ENCODE measurements around the gene STIP1. TPM values are rescaled to one million over a fixed set of nuclear protein-coding genes. Genes with fewer than 3 reads are reported as not detected.

The STIP1 gene
- total RNA-seq, 6 experiments from 2014 or later = 27.6 to 110 (median 59.4) TPM

DNA sequence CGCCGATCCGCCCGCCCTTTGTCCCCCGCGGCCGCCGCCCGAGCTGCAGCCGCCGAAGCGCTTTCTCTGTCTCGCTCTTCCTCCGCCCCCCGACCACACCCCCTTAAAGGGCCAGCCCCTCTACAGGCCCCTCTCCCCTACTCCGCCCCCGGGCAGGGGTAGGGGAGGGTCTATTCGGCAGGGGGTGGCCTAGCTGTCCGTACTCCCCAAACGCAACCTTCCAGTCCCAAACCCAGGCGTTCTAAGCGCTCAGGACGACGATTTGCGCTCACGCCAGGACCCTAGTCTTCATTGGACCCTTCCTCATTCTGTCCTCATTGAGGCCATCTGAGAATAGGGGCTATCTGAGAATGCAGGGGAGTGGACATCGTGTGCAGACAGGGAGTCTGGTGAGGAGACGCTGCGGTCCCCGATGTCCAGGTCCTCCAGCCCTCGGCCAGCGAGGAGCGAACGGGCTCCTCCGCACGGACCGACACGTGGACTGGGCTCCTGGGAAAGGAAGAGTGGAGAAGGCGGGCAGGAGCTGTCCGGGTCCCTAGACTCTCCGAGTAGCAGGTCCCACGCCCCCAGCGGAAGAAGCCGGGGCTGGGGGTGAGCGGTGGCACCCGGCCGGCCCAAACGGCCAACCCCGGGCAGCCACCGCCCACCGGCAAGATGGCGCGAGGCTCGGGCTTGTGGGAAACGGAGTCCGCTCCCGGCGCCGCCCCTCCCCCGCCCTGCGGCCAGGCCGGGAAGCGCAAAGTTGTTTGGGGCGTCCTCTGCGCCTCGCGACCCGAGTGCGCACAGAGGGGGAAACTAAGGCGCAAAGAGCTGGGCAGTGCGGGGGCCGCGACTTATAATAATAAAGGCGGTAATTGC is 61.1 kb downstream of the STIP1 start, which contains the start of gene PPP1R14B:
PPP1R14B (minus strand) TSS at position 73 of the 858 bp plus-strand sequence. CDS start 270 bp downstream, outside the sequence.
- Histone ChIP-seq H3K27ac (peak within 1 kb of the TSS; percentile 46 to 80 (median 48)), H3K27me3 (no peaks in the 10 kb centered on the region), H3K4me3 (peak within 1 kb of the TSS; percentile 74 to 76 (median 75)), H3K36me3 (peaks cover 0 to 5% (median 2%) of the 10 kb centered on the region in 4 donors), H3K9me3 (no peaks in the 10 kb centered on the region), H3K4me1 (peaks cover 0 to 33% (median 16%) of the 10 kb centered on the region in 4 donors)
- intact Hi-C loops (cut with DNase I) = no loop called here
- TF ChIP-seq, protein P1, sequence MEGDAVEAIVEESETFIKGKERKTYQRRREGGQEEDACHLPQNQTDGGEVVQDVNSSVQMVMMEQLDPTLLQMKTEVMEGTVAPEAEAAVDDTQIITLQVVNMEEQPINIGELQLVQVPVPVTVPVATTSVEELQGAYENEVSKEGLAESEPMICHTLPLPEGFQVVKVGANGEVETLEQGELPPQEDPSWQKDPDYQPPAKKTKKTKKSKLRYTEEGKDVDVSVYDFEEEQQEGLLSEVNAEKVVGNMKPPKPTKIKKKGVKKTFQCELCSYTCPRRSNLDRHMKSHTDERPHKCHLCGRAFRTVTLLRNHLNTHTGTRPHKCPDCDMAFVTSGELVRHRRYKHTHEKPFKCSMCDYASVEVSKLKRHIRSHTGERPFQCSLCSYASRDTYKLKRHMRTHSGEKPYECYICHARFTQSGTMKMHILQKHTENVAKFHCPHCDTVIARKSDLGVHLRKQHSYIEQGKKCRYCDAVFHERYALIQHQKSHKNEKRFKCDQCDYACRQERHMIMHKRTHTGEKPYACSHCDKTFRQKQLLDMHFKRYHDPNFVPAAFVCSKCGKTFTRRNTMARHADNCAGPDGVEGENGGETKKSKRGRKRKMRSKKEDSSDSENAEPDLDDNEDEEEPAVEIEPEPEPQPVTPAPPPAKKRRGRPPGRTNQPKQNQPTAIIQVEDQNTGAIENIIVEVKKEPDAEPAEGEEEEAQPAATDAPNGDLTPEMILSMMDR (IDR thresholded peaks at IDR 0.05) = peak in 3 of 4 donors; percentile 15 to 25 (median 19)
- TF ChIP-seq POLR2A (IDR thresholded peaks at IDR 0.05) = peak; percentile 21
- DNase-seq = peak; percentile 91 to 93 (median 92)
- ATAC-seq = peak; percentile 58 to 73 (median 70)
- WGBS (ENCODE audit: insufficient coverage, low coverage, low lambda C conversion rate, missing lambda C conversion rate) = 0% methylated on average over 4 of the region's 74 CpGs

DNA sequence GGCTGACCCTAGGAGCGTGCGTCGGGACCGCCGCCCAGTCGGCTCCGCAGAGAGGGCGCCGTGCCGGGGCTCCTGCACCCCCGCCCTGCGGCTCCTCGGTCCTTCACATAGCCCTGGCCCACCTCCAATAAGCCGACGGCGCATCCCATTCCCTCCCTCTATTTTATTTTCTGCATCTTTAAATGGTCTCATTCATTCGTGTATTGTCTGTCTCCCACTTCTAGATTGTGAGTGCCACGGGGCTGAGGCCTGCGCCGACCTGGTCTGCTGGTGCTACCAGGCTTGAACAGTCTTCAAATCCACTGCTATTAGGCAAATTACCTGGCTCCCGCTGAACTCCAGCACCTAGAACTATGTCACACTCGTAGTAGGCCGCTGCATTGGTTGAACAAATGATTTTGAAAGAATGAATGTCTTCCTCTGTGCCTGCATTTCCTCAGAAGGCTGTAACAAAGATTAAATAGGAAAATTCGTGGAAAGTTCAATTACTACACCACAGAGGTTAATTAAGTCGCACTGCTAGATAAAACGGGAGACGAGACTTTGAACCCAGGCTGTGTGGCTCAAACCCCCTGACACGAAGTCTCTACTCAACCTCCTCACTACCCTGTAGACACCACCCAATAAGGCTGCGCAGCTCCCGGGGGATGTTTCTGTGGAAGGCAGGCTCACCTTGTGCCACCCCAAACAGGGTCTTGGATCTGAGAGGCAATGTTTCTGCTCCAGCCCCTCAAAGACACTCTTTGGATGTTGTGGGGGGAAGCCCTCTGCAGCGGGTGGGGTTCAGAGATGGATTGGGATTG is 62.0 kb downstream of the STIP1 start:
- intact Hi-C loops (cut with DNase I) = no loop called here
- peak in 2 of 4 donors; percentile 0 to 1 for ATAC-seq

DNA sequence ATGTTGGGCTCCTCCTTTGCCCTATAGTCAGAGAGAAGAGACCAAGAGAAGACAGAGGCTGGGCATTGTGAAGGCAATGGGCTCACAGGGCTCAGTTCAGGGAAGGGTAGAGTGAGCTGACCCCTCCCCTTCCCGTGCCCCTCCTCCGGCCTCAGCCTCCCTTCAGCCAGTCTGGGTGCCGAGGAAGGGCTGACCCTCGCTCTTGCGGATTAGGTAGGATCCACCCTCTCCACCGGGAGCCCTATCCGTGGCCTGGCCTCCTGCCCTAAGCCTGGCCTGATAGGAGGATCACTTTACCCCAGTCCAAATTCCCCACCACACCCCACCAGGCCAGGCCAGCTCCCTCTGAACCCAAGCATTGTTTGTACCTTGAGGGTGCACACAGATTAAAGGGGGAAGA is 62.6 kb downstream of the STIP1 start:
- TF ChIP-seq POLR2A (IDR thresholded peaks at IDR 0.05) = no peak
- TF ChIP-seq, protein P1 (IDR thresholded peaks at IDR 0.05) = no peak

More for the DNA sequence above, 62.0 kb downstream of the STIP1 start:
- H3K4me1 ChIP-seq = peaks cover 0 to 27% (median 12%) of the 10 kb centered on the region in 4 donors
- peak overlapping the region; percentile 61 to 76 (median 69) for H3K4me3 ChIP-seq
- no peaks in the 10 kb centered on the region for H3K27me3 ChIP-seq
- H3K9me3 ChIP-seq = no peaks in the 10 kb centered on the region
- 35% methylated on average over 17 of the region's 31 CpGs for WGBS (ENCODE audit: insufficient coverage, low coverage, low lambda C conversion rate, missing lambda C conversion rate)
- peak overlapping the region; percentile 46 to 80 (median 48) for H3K27ac ChIP-seq
- H3K36me3 ChIP-seq = peaks cover 0 to 5% (median 2%) of the 10 kb centered on the region in 4 donors
- no peak for TF ChIP-seq POLR2A (IDR thresholded peaks at IDR 0.05)
- TF ChIP-seq, protein P1 (IDR thresholded peaks at IDR 0.05) = no peak
- DNase-seq = no peak

DNA sequence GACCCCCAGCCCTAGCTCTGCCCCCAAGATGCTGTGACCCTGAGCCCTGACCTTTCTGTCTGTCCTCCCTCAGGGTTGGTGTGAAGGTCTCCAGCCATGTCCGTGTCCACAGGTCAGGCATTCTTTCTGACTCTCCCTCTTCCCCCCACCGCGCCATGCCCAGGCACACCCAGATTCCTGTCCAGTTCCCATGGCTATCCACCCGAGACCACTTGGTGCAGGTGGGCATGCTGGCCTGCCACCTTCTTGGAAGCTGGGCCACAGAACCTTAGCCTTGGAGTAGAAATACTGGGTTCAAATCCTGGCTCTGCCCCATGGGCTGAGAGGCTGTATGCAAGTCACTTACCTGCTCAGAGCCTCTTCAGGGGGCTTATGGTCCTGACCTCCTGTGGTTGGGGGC is 63.1 kb downstream of the STIP1 start:
- intact Hi-C loops (cut with DNase I) = no loop called here
- no peak overlapping the region for H3K27ac ChIP-seq
- H3K4me3 ChIP-seq = no peak overlapping the region
- no peak for ATAC-seq
- DNase-seq = no peak
- no peaks in the 10 kb centered on the region for H3K27me3 ChIP-seq
- no peak for TF ChIP-seq POLR2A (IDR thresholded peaks at IDR 0.05)
- TF ChIP-seq, protein P1 (IDR thresholded peaks at IDR 0.05) = no peak
- no peaks in the 10 kb centered on the region for H3K36me3 ChIP-seq
- no peaks in the 10 kb centered on the region for H3K9me3 ChIP-seq
- H3K4me1 ChIP-seq = peaks cover 0 to 27% (median 12%) of the 10 kb centered on the region in 4 donors
- WGBS (ENCODE audit: insufficient coverage, low coverage, low lambda C conversion rate, missing lambda C conversion rate) = 60% methylated on average over 1 of the region's 4 CpGs

More for the DNA sequence above, 62.6 kb downstream of the STIP1 start:
- ATAC-seq = no peak
- 73% methylated on average over 3 of the region's 7 CpGs for WGBS (ENCODE audit: insufficient coverage, low coverage, low lambda C conversion rate, missing lambda C conversion rate)
- Histone ChIP-seq H3K4me3 (no peak overlapping the region), H3K36me3 (peaks cover 0 to 4% (median 2%) of the 10 kb centered on the region in 4 donors), H3K9me3 (no peaks in the 10 kb centered on the region), H3K27ac (no peak overlapping the region), H3K4me1 (peaks cover 0 to 27% (median 12%) of the 10 kb centered on the region in 4 donors), H3K27me3 (no peaks in the 10 kb centered on the region)
- DNase-seq = no peak
- intact Hi-C loops (cut with DNase I) = no loop called here
